K562 (cell line): ENCODE results near the gene EPB41L1. TPM values are rescaled to one million over a fixed set of nuclear protein-coding genes. Genes with fewer than 3 reads are reported as not detected.

Source experiments
- ATAC-seq: fragments of 200-7000 bp; cut with Tn5 transposase; 3 replicates; pipeline ENCODE4 v1.9.1; 2020; ENCODE audit warnings: moderate library complexity
- BruUV-seq: library from RNA; stranded (reverse); fragments of 400-500 nt; replicated peaks from 2 replicates; lab custom pipeline; 2021; lab: Mats Ljungman, UMichigan
- CTCF ChIA-PET: fragments of 300-600 bp; formaldehyde crosslinking; extraction: SDS; loops from one replicate; lab custom pipeline; 2021; ENCODE audit warnings: low intra/inter-chr PET ratio; lab: Yijun Ruan, JAX
- POLR2A ChIA-PET: fragments of 300-600, 350-650 bp; sonication (Branson Sonifier 250); formaldehyde crosslinking; extraction: SDS; loops from one replicate; lab custom pipeline; 2021; ENCODE audit warnings: antibody characterized with exemption, inconsistent platforms; lab: Yijun Ruan, JAX
- DNase-seq, 4 experiments: peaks; one replicate each; pipeline versions ENCODE4 v3.0.0 to v3.0.0-alpha.2; 2011 to 2018; ENCODE audit warnings: low spot score in 3 of 4, mixed read lengths in 3 of 4; ENCODE audit errors: extremely low read depth in 1 of 4
- FAIRE-seq: peaks from 2 replicates; lab custom pipeline; 2011; peaks lifted over from hg19 to GRCh38; lab: Jason Lieb, UNC
- H2AFZ ChIP-seq: 2 replicates; pipeline ENCODE4 v1.6.0; 2011; ENCODE audit warnings: low read depth, low read length, control low read depth, inconsistent platforms
- H3K27ac ChIP-seq: fragments of 200-600 bp; 3 replicates; pipeline ENCODE4 v1.8.0; 2011; ENCODE audit warnings: low read depth, mild to moderate bottlenecking, control low read depth, inconsistent platforms, low read length, moderate library complexity, mixed read lengths; ENCODE audit errors: extremely low read depth
- H3K27me3 ChIP-seq, 2 experiments: fragments of 300-600 bp in 1 of 2; 2 replicates in 1 of 2; 3 replicates in 1 of 2; pipeline versions ENCODE4 v1.6.0 to v1.8.0; 2011; ENCODE audit warnings: inconsistent platforms in 2 of 2, low read length in 2 of 2, mild to moderate bottlenecking in 1 of 2, mixed read lengths in 1 of 2, moderate library complexity in 1 of 2; ENCODE audit not compliant: control insufficient read depth in 2 of 2, insufficient read depth in 2 of 2
- H3K36me3 ChIP-seq: fragments of 300-600 bp; 3 replicates; pipeline ENCODE4 v1.8.0; 2011; ENCODE audit warnings: mild to moderate bottlenecking, low read length, inconsistent platforms; ENCODE audit not compliant: control insufficient read depth, insufficient read depth
- H3K4me1 ChIP-seq, 2 experiments: fragments of 200-600 bp in 1 of 2; replicated peaks in 1 of 2; 2 replicates in 1 of 2; 3 replicates in 1 of 2; pipeline versions ENCODE4 v1.5.1 to v1.8.0; 2011; ENCODE audit warnings: inconsistent platforms in 2 of 2, low read length in 2 of 2, mild to moderate bottlenecking in 1 of 2, mixed read lengths in 1 of 2, moderate library complexity in 1 of 2; ENCODE audit not compliant: control insufficient read depth in 2 of 2, insufficient read depth in 2 of 2
- H3K4me2 ChIP-seq: 2 replicates; pipeline ENCODE4 v1.6.1; 2011; ENCODE audit warnings: low read length, control low read depth, inconsistent platforms, mixed read lengths; ENCODE audit not compliant: insufficient read depth
- H3K4me3 ChIP-seq: fragments of 200-600 bp; sonication (generic), shearing (Covaris generic); 2 replicates; pipeline ENCODE4 v1.5.1; 2016; ENCODE audit warnings: control low read depth, inconsistent platforms
- H3K79me2 ChIP-seq: fragments of 200-600 bp; 3 replicates; pipeline ENCODE4 v1.8.0; 2011; ENCODE audit warnings: low read length, inconsistent platforms; ENCODE audit not compliant: control insufficient read depth, insufficient read depth
- H3K9ac ChIP-seq, 2 experiments: 2 replicates each; pipeline versions ENCODE4 v1.6.0 to v1.6.1; 2011; ENCODE audit warnings: low read depth in 2 of 2, low read length in 2 of 2, control low read depth in 1 of 2, inconsistent platforms in 1 of 2, mild to moderate bottlenecking in 1 of 2, mixed read lengths in 1 of 2; ENCODE audit not compliant: insufficient read depth in 1 of 2
- H3K9me1 ChIP-seq: one replicate; pipeline ENCODE4 v1.6.0; 2011; ENCODE audit warnings: inconsistent platforms, mild to moderate bottlenecking, low read length, moderate library complexity; ENCODE audit not compliant: control insufficient read depth, insufficient read depth
- H3K9me3 ChIP-seq: replicated peaks from 2 replicates; pipeline ENCODE4 v1.5.1; 2011; ENCODE audit warnings: low read depth, low read length, inconsistent platforms; ENCODE audit not compliant: control insufficient read depth, insufficient read depth
- H4K20me1 ChIP-seq: replicated peaks from 2 replicates; pipeline ENCODE4 v1.6.1; 2011; ENCODE audit warnings: low read length, inconsistent platforms, mixed read lengths; ENCODE audit not compliant: control insufficient read depth, insufficient read depth
- BCOR ChIP-seq: fragments of 450-650 bp; IDR thresholded peaks from 2 replicates; pipeline ENCODE4 v1.6.1; 2016
- BRD4 ChIP-seq: fragments of 200-600 bp; sonication (generic); IDR thresholded peaks from 2 replicates; pipeline ENCODE4 v1.6.1; 2017; ENCODE audit warnings: inconsistent platforms
- KDM1A ChIP-seq, 2 experiments: fragments of 450-650 bp; IDR thresholded peaks; 2 replicates each; pipeline ENCODE4 v1.6.1; 2016; ENCODE audit warnings: mild to moderate bottlenecking in 2 of 2
- RBM25 ChIP-seq: fragments of 200-400 bp; formaldehyde crosslinking; IDR thresholded peaks from 2 replicates; pipeline ENCODE4 v1.6.1; 2018; ENCODE audit warnings: low read length, low read depth, moderate library complexity; ENCODE audit not compliant: severe bottlenecking
- SMARCC2 ChIP-seq: fragments of 450-650 bp; IDR thresholded peaks from 2 replicates; pipeline ENCODE4 v1.6.1; 2017; ENCODE audit warnings: antibody characterized with exemption, moderate library complexity, mild to moderate bottlenecking, low read depth
- ZNF23 ChIP-seq: fragments of 250-450 bp; sonication (Bioruptor Pico); IDR thresholded peaks from 2 replicates; pipeline ENCODE4 v1.4.0; 2020; ENCODE audit warnings: mild to moderate bottlenecking
- ZNF57 ChIP-seq: fragments of 450-650 bp; formaldehyde crosslinking; IDR thresholded peaks from 2 replicates; pipeline ENCODE4 v1.4.0; 2020; ENCODE audit warnings: mild to moderate bottlenecking, moderate library complexity
- ZNF785 ChIP-seq: fragments of 250-450 bp; sonication (Bioruptor Pico); IDR thresholded peaks from 2 replicates; pipeline ENCODE4 v1.4.0; 2020; ENCODE audit warnings: mild to moderate bottlenecking
- WGBS: fragments of 100-300 bp; shearing (Covaris generic); methylation state at CpG from one replicate; pipeline ENCODE4 v1.1.6; 2016; ENCODE audit warnings: low coverage, mixed read lengths; ENCODE audit not compliant: insufficient coverage; ENCODE audit errors: missing lambda C conversion rate; 5-methylcytosine and 5-hydroxymethylcytosine counted together
- in situ Hi-C: fragments of 300-500 bp; cut with MboI; formaldehyde crosslinking; loops from 4 replicates; pipeline ENCODE4 v1.15.0; 2018; ENCODE audit warnings: inconsistent platforms, mixed read lengths
- intact Hi-C: fragments of 100-400 bp; cut with micrococcal nuclease; formaldehyde crosslinking; loops from 2 replicates; pipeline ENCODE4 v1.14.2; 2022
- polyA plus RNA-seq, 8 experiments: library from polyadenylated mRNA; depleted of rRNA in 4 of 8; stranded (reverse) in 5 of 8; unstranded in 3 of 8; fragments of >200 nt; fragmentation: Nextera tagmentation in 2 of 8; fragmentation: Illumina TruSeq in 1 of 8; extraction: Ambion mirVana in 2 of 8; extraction: Trizol in 1 of 8; gene quantifications; 2 replicates each; pipeline versions ENCODE4 v1.2.1 to v1.2.3, GENCODE V29; 2011 to 2014; ENCODE audit warnings: inconsistent platforms in 1 of 8, missing spikeins in 1 of 8
- total RNA-seq, 7 experiments: library from RNA; depleted of rRNA in 6 of 7; stranded (reverse); fragments of >200 nt in 6 of 7; fragmentation: Illumina TruSeq in 2 of 7; extraction: Trizol in 2 of 7; gene quantifications; 2 replicates each; pipeline versions ENCODE4 v1.2.1 to v1.2.3, GENCODE V29; 2011 to 2021; ENCODE audit warnings: low replicate concordance in 1 of 7

The EPB41L1 gene
- total and polyA plus RNA-seq, 9 of the 15 experiments (the other 6 are each of a cell fraction or from before 2014, with no cell fraction given) = 0.11 to 4.3 (median 1.3) TPM

DNA sequence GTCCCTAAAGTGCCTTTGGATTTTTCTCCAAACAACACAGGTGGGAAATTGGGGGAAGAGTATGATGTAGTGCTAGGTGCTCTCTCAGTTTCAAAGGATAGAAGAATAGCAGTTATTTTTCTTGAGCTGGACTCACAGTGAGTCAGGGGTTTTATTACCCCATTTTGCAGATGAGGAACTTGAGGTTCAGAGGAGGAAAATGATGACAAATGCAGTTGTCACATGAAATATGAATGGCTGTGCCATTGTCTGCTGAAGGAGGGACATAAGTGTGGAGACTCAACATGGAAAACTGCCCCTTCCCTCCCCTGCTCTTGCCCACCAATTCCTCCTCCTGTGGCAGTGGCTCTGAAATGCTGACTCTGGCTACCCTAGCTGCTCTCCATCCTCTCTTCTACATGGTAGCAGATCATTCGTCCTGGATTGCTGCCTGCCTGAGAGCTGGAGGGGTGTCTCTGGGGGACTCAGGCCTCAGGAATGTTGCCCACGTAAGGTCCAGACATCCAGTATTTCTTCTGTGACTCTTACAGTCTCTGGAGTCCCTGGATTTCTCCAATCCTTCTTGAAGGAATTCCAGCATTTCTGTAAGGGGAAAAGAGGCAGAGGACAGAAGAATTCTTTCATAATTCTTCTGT lies 37.6 kb upstream of the EPB41L1 start:
- WGBS = 34% methylated on average over 2 of the region's 2 CpGs
- Histone ChIP-seq H3K79me2 (no peaks in the 10 kb centered on the region), H3K36me3 (no peaks in the 10 kb centered on the region), H3K4me3 (no peak overlapping the region), H4K20me1 (no peaks in the 10 kb centered on the region), H3K9me1 (no peaks in the 10 kb centered on the region), H2AFZ (no peak overlapping the region), H3K9ac (no peak overlapping the region), H3K27me3 (no peaks in the 10 kb centered on the region)
- no peak for FAIRE-seq
- POLR2A ChIA-PET = interaction anchor here (0.6 to 1.1 kb wide), 5 partner anchors 17 to 366 kb away, joined by 3 to 4 read pairs (median 3); no protein-coding TSS in a partner anchor
- no peak for ATAC-seq
- BruUV-seq = no TSS peak
- in situ Hi-C loops = no loop called here
- no peak for TF ChIP-seq SMARCC2
- peak in 1 of 2 experiments; percentile 43; a peak in 1 of 4 replicates for TF ChIP-seq KDM1A (IDR thresholded peaks at IDR 0.05)
- TF ChIP-seq RBM25 = peak; percentile 62
- peak; percentile 48; the same call in 1 of the 2 replicates for TF ChIP-seq BCOR
- TF ChIP-seq, all 486 proteins: peak for 3
- CTCF ChIA-PET = no interaction called here
- DNase-seq = no peak
- H3K9me3 ChIP-seq = no peaks in the 10 kb centered on the region
- no peak overlapping the region for H3K4me2 ChIP-seq
- H3K4me1 ChIP-seq = peaks cover 4 to 11% of the 10 kb centered on the region in 2 experiments; a peak in 4 of 5 replicates
- H3K27ac ChIP-seq = no peak overlapping the region
- intact Hi-C loops = no loop called here

DNA sequence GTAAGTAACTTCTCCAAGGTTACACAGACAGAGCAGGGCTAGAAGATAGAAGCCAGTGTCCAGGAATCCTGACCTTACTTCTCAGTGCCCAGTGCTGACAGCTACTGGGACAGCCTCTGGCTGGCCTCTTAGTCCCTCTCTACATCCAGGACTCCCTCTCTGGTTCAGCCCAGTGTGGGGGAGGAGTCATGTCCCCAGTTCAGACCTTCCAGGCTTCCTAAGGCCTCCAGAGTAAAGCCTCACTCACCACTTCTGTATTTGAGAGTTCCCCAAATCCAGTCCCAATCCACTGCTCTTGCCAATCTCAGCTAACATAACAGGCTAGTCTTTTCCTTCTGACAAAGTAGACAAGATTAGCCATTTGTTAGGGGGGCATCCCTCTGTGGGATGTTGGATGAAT lies 36.9 kb upstream of the EPB41L1 start:
- Histone ChIP-seq H3K27ac (no peak overlapping the region), H3K4me2 (no peak overlapping the region), H3K27me3 (no peaks in the 10 kb centered on the region), H2AFZ (no peak overlapping the region), H3K9me1 (no peaks in the 10 kb centered on the region), H3K9me3 (no peaks in the 10 kb centered on the region), H3K36me3 (no peaks in the 10 kb centered on the region), H3K4me3 (no peak overlapping the region), H4K20me1 (no peaks in the 10 kb centered on the region), H3K9ac (no peak overlapping the region), H3K79me2 (no peaks in the 10 kb centered on the region), H3K4me1 (peaks cover 11 to 17% of the 10 kb centered on the region in 2 experiments)
- ATAC-seq = no peak
- in situ Hi-C loops (no loop called here), intact Hi-C loops (no loop called here)
- TF ChIP-seq BRD4 = no peak
- no peak for TF ChIP-seq ZNF785 (CRISPR knock-in tag)
- no peak for TF ChIP-seq ZNF23
- TF ChIP-seq ZNF57 (CRISPR knock-in tag) = no peak
- DNase-seq = no peak
- BruUV-seq = no TSS peak
- ChIA-PET CTCF (no interaction called here), POLR2A (interaction anchor here (0.5 to 1.7 kb wide), 5 partner anchors 15 to 149 kb away, joined by 3 to 6 read pairs (median 3); no protein-coding TSS in a partner anchor)
- no peak for FAIRE-seq
